ENCODE measurements around the gene SLC30A3.

SLC30A3 gene

GRCh38 chr2:27256855-27257454 lies 5.9 kb downstream of the SLC30A3 start:
- no peak for DNase-seq

- DNase-seq = no peak
Measured at GRCh38 chr2:27255660-27256059, 7.2 kb downstream of the SLC30A3 start.

GRCh38 chr2:27255187-27255586 lies 7.7 kb downstream of the SLC30A3 start:
- DNase-seq = no peak

GRCh38 chr2:27251766-27252165 lies 11.1 kb downstream of the SLC30A3 start:
- DNase-seq = no peak

- DNase-seq = no peak
Measured at GRCh38 chr2:27250652-27251379, 12.0 kb downstream of the SLC30A3 start.

- no peak for DNase-seq
Measured at GRCh38 chr2:27249891-27250651, 12.8 kb downstream of the SLC30A3 start.

- DNase-seq = no peak
Measured at GRCh38 chr2:27249159-27249890, 13.5 kb downstream of the SLC30A3 start.

GRCh38 chr2:27247893-27248292 lies 15.0 kb downstream of the SLC30A3 start:
- no peak for DNase-seq

- no peak for DNase-seq
Measured at GRCh38 chr2:27245626-27246025, 17.2 kb downstream of the SLC30A3 start.

GRCh38 chr2:27245116-27245515 lies 17.7 kb downstream of the SLC30A3 start:
- no peak for DNase-seq

- no peak for DNase-seq
Measured at GRCh38 chr2:27243391-27244130, 19.3 kb downstream of the SLC30A3 start.

- DNase-seq = no peak
Measured at GRCh38 chr2:27242614-27242951, 20.3 kb downstream of the SLC30A3 start.

GRCh38 chr2:27241761-27242613 lies 20.9 kb downstream of the SLC30A3 start:
- no peak for DNase-seq

GRCh38 chr2:27240406-27240805 lies 22.4 kb downstream of the SLC30A3 start:
- DNase-seq = no peak

- DNase-seq = no peak
Measured at GRCh38 chr2:27238976-27239375, 23.9 kb downstream of the SLC30A3 start.

- DNase-seq = no peak
Measured at GRCh38 chr2:27237341-27237945, 25.4 kb downstream of the SLC30A3 start.

- DNase-seq = no peak
Measured at GRCh38 chr2:27236626-27237025, 26.2 kb downstream of the SLC30A3 start.

- no peak for DNase-seq
Measured at GRCh38 chr2:27236136-27236535, 26.7 kb downstream of the SLC30A3 start.

GRCh38 chr2:27233341-27233740 lies 29.5 kb downstream of the SLC30A3 start:
- DNase-seq = no peak

- no peak for DNase-seq
Measured at GRCh38 chr2:27231921-27232320, 30.9 kb downstream of the SLC30A3 start.

- no peak for DNase-seq
Measured at GRCh38 chr2:27227501-27227900, 35.3 kb downstream of the SLC30A3 start.
